ENCODE data around the gene KRT74.

GRCh38 chr12:52531566-52532300 lies 41.9 kb downstream of the KRT74 start:
- TF ChIP-seq POLR2A (IDR thresholded peaks at IDR 0.05) = no peak
- TF ChIP-seq CTCF (IDR thresholded peaks at IDR 0.05) = no peak
- TF ChIP-seq POLR2AphosphoS5 (IDR thresholded peaks at IDR 0.05) = no peak
